PC-9 (cell line): ENCODE results near the gene CNTN5.

ENCODE experiments used
- CTCF ChIP-seq: fragments of 200-600 bp; sonication (generic); conservative IDR thresholded peaks from 2 replicates; pipeline ENCODE4 v1.6.1; 2017; ENCODE audit warnings: mixed run types, antibody characterized with exemption, mild to moderate bottlenecking, moderate library complexity
- EZH2 ChIP-seq: fragments of 200-600 bp; sonication (generic); IDR thresholded peaks from 2 replicates; pipeline ENCODE4 v1.8.0; 2017; ENCODE audit warnings: antibody characterized with exemption, low read depth

DNA sequence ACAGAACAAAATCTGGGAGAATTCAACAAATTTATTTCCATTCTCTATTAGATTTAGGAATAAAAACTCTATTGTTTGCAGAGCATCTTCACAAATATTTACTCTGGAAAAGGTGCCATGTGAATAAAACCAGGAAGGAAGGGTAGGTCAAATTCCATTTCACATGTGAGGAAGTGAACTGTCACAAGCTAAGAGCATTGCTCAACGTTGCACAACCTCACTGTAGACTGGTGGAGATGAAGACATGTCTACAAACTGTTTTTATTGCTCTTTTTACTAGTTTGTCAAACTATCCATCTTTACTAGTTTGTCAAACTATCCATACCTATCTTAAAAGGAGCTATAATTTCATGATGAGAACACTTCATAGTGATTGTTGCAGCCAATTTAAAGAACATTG, 236.4 kb downstream of the CNTN5 start:
- TF ChIP-seq CTCF, result no peak
- no peak for TF ChIP-seq EZH2
